Stomach (tissue), 9 donors: ENCODE results near the gene LRRC4C. TPM values are rescaled to one million over a fixed set of nuclear protein-coding genes. Genes with fewer than 3 reads are reported as not detected.
"Not testable (repeated sequence)": the region's sequence is repeated elsewhere in the genome, so short reads cannot be mapped to it uniquely, and the experiment has no call there.

Experiments
- DNase-seq, 2 donors: peaks; one replicate each; pipeline versions ENCODE4 v3.0.0 to v3.0.0-alpha.2; 2013 to 2019
- H3K27ac ChIP-seq, 5 donors: fragments of 200-600 bp in 4 of 5; sonication (generic) in 4 of 5; one replicate each; pipeline ENCODE4 v1.5.1; 2013 to 2019; ENCODE audit warnings: mild to moderate bottlenecking in 1 of 5, moderate library complexity in 1 of 5
- H3K27me3 ChIP-seq, 3 donors: fragments of 200-600 bp; sonication (generic); one replicate each; pipeline ENCODE4 v1.5.1; 2017 to 2019; ENCODE audit warnings: mixed run types in 1 of 3
- H3K36me3 ChIP-seq, 4 donors: fragments of 200-600 bp; sonication (generic); 1 replicate in 3 of 4; 2 replicates in 1 of 4; pipeline ENCODE4 v1.5.1; 2016 to 2019
- H3K4me1 ChIP-seq, 4 donors: fragments of 200-600 bp; sonication (generic); one replicate each; pipeline ENCODE4 v1.5.1; 2016 to 2019
- H3K4me3 ChIP-seq, 4 donors: fragments of 200-600 bp; sonication (generic) in 3 of 4; one replicate each; pipeline ENCODE4 v1.5.1; 2016 to 2019; ENCODE audit warnings: mild to moderate bottlenecking in 1 of 4
- H3K9me3 ChIP-seq, 4 donors: fragments of 200-600 bp; sonication (generic); one replicate each; pipeline ENCODE4 v1.5.1; 2016 to 2019
- CTCF ChIP-seq, 7 experiments: fragments of 450-650 bp in 4 of 7; fragments of 200-600 bp in 3 of 7; sonication (generic) in 3 of 7; IDR thresholded peaks; one replicate each; pipeline ENCODE4 v1.5.1; 2016 to 2019; ENCODE audit warnings: antibody characterized with exemption in 7 of 7, control low read depth in 2 of 7, mild to moderate bottlenecking in 1 of 7
- EP300 ChIP-seq: sonication (generic); formaldehyde crosslinking; IDR thresholded peaks from one replicate; pipeline ENCODE4 v1.6.1; 2017; ENCODE audit warnings: antibody characterized with exemption
- POLR2A ChIP-seq, 4 donors: fragments of 450-650 bp; IDR thresholded peaks; one replicate each; pipeline ENCODE4 v1.6.1; 2016; ENCODE audit warnings: antibody characterized with exemption in 4 of 4, control low read depth in 2 of 4, mild to moderate bottlenecking in 1 of 4, moderate library complexity in 1 of 4
- POLR2AphosphoS5 ChIP-seq, 3 donors: sonication (generic); formaldehyde crosslinking; IDR thresholded peaks; one replicate each; pipeline ENCODE4 v1.6.1; 2016; ENCODE audit warnings: antibody characterized with exemption in 3 of 3
- WGBS, 5 donors: extraction: QIAGEN DNeasy Blood & Tissue Kit in 3 of 5; methylation state at CpG; one replicate each; pipeline versions ENCODE4 v1.1.5 to v1.1.7; 2013 to 2018; 5-methylcytosine and 5-hydroxymethylcytosine counted together
- intact Hi-C: fragments of 100-400 bp; cut with DNase I; formaldehyde crosslinking; loops from one replicate; pipeline ENCODE4 v1.15.1; 2023; ENCODE audit warnings: low total_unique reads
- polyA plus RNA-seq, 3 donors: library from polyadenylated mRNA; stranded (reverse); fragments of 200-250 nt; gene quantifications; one replicate each; pipeline ENCODE4 v1.2.3, GENCODE V29; 2013
- total RNA-seq, 5 donors: library from RNA; depleted of rRNA; stranded (reverse); fragments of >200 nt; gene quantifications; one replicate each; pipeline versions ENCODE4 v1.1.0 to v1.2.3, GENCODE V29; 2014 to 2016
- donor health status: healthy with polysubstance abuse.
- donor health status: Bipolar disorder and iron deficiency.
- donor health status: healthy.

Gene LRRC4C
- total and polyA plus RNA-seq, 8 donors, result 0.31 to 3.3 (median 0.45) TPM; not detected in 4

GRCh38 chr11:40537734-40538133, 921.7 kb downstream of the LRRC4C start:
- no peak for DNase-seq
- Histone ChIP-seq H3K9me3 (no peaks in the 10 kb centered on the region), H3K27me3 (no peaks in the 10 kb centered on the region), H3K4me3 (no peak overlapping the region), H3K27ac (no peak overlapping the region), H3K36me3 (no peaks in the 10 kb centered on the region), H3K4me1 (no peaks in the 10 kb centered on the region)
- WGBS, 5 donors, result 71 to 86% (median 80%) methylated on average over 3 of the region's 3 CpGs
- TF ChIP-seq EP300 (no peak), POLR2A (IDR thresholded peaks at IDR 0.05) (no peak), CTCF (IDR thresholded peaks at IDR 0.05) (no peak), POLR2AphosphoS5 (IDR thresholded peaks at IDR 0.05) (no peak)
- intact Hi-C loops, result no loop called here

GRCh38 chr11:40522080-40522479, 937.4 kb downstream of the LRRC4C start:
- H3K4me1 ChIP-seq, H3K4me3 ChIP-seq, intact Hi-C loops, DNase-seq, H3K27ac ChIP-seq, H3K9me3 ChIP-seq, H3K36me3 ChIP-seq, H3K27me3 ChIP-seq: not testable (repeated sequence)
- WGBS, 5 donors, result 85 to 95% (median 87%) methylated on average over 6 of the region's 6 CpGs

GRCh38 chr11:40517122-40517521, 942.3 kb downstream of the LRRC4C start:
- TF ChIP-seq POLR2AphosphoS5 (IDR thresholded peaks at IDR 0.05) (no peak), EP300 (no peak), CTCF (IDR thresholded peaks at IDR 0.05) (no peak), POLR2A (IDR thresholded peaks at IDR 0.05) (no peak)
- Histone ChIP-seq H3K4me3 (no peak overlapping the region), H3K9me3 (no peaks in the 10 kb centered on the region), H3K27me3 (no peaks in the 10 kb centered on the region), H3K27ac (no peak overlapping the region), H3K36me3 (no peaks in the 10 kb centered on the region), H3K4me1 (no peaks in the 10 kb centered on the region)
- DNase-seq, result no peak
- WGBS, 5 donors, result 86 to 95% (median 91%) methylated on average over 3 of the region's 3 CpGs
- intact Hi-C loops, result no loop called here

GRCh38 chr11:40514124-40514523, 945.3 kb downstream of the LRRC4C start:
- WGBS, 5 donors, result 59 to 78% (median 60%) methylated on average over 1 of the region's 1 CpG
- H3K4me3 ChIP-seq, result no peak overlapping the region
- intact Hi-C loops, result no loop called here
- no peaks in the 10 kb centered on the region for H3K36me3 ChIP-seq
- H3K4me1 ChIP-seq, result no peaks in the 10 kb centered on the region
- TF ChIP-seq EP300 (no peak), POLR2A (IDR thresholded peaks at IDR 0.05) (no peak), CTCF (IDR thresholded peaks at IDR 0.05) (no peak), POLR2AphosphoS5 (IDR thresholded peaks at IDR 0.05) (no peak)
- H3K27me3 ChIP-seq, result no peaks in the 10 kb centered on the region
- H3K9me3 ChIP-seq, result no peaks in the 10 kb centered on the region
- no peak overlapping the region for H3K27ac ChIP-seq
- peak in 1 of 2 donors; percentile 68 for DNase-seq

- Histone ChIP-seq H3K4me1 (no peaks in the 10 kb centered on the region), H3K27ac (no peak overlapping the region), H3K4me3 (no peak overlapping the region), H3K36me3 (no peaks in the 10 kb centered on the region), H3K9me3 (no peaks in the 10 kb centered on the region), H3K27me3 (no peaks in the 10 kb centered on the region)
- TF ChIP-seq EP300 (no peak), POLR2AphosphoS5 (IDR thresholded peaks at IDR 0.05) (no peak), CTCF (IDR thresholded peaks at IDR 0.05) (no peak), POLR2A (IDR thresholded peaks at IDR 0.05) (no peak)
- intact Hi-C loops, result no loop called here
- no peak for DNase-seq
Measured at GRCh38 chr11:40513281-40513680, 946.2 kb downstream of the LRRC4C start.
